Mesenchymal stem cell (in vitro differentiated cells and primary cell): ENCODE data around the gene SLC4A11.

Experiments used
- DNase-seq: peaks from one replicate; pipeline ENCODE4 v3.0.0-alpha.2; 2013
- H2AFZ ChIP-seq: one replicate; pipeline ENCODE4 v1.6.1; 2013; ENCODE audit warnings: low read depth, mild to moderate bottlenecking, control low read depth, inconsistent platforms, low read length, moderate library complexity
- H2AK5ac ChIP-seq: 2 replicates; pipeline ENCODE4 v1.6.1; 2013; ENCODE audit warnings: low read length, moderate library complexity, mild to moderate bottlenecking, inconsistent platforms; ENCODE audit not compliant: severe bottlenecking
- H2BK120ac ChIP-seq: one replicate; pipeline ENCODE4 v1.6.1; 2013; ENCODE audit warnings: low read depth, mild to moderate bottlenecking, inconsistent platforms, low read length, moderate library complexity
- H2BK12ac ChIP-seq, 2 experiments: one replicate each; pipeline ENCODE4 v1.6.1; 2013; ENCODE audit warnings: inconsistent platforms in 2 of 2, low read length in 2 of 2, mild to moderate bottlenecking in 2 of 2, moderate library complexity in 2 of 2, control low read depth in 1 of 2
- H2BK15ac ChIP-seq: one replicate; pipeline ENCODE4 v1.6.1; 2013; ENCODE audit warnings: mild to moderate bottlenecking, low read depth, inconsistent platforms; ENCODE audit not compliant: poor library complexity, severe bottlenecking
- H2BK5ac ChIP-seq: 2 replicates; pipeline ENCODE4 v1.6.1; 2013; ENCODE audit warnings: low read depth, mild to moderate bottlenecking, low read length, control low read depth, inconsistent platforms; ENCODE audit not compliant: poor library complexity, severe bottlenecking
- H3K14ac ChIP-seq, 2 experiments: one replicate each; pipeline ENCODE4 v1.6.1; 2013; ENCODE audit warnings: inconsistent platforms in 2 of 2, low read length in 2 of 2, control low read depth in 1 of 2, mild to moderate bottlenecking in 1 of 2, moderate library complexity in 1 of 2
- H3K18ac ChIP-seq, 2 experiments: one replicate each; pipeline ENCODE4 v1.6.1; 2013; ENCODE audit warnings: inconsistent platforms in 2 of 2, low read length in 2 of 2, control low read depth in 1 of 2, low read depth in 1 of 2, mild to moderate bottlenecking in 1 of 2
- H3K23ac ChIP-seq, 2 experiments: one replicate each; pipeline ENCODE4 v1.6.1; 2013; ENCODE audit warnings: inconsistent platforms in 2 of 2, low read length in 2 of 2, mild to moderate bottlenecking in 2 of 2, moderate library complexity in 2 of 2, control low read depth in 1 of 2
- H3K27ac ChIP-seq: 2 replicates; pipeline ENCODE4 v1.5.1; 2013; ENCODE audit warnings: mild to moderate bottlenecking, moderate library complexity, low read length, control low read depth, inconsistent platforms; ENCODE audit not compliant: poor library complexity, severe bottlenecking
- H3K27me3 ChIP-seq, 2 experiments: 2 replicates each; pipeline versions ENCODE4 v1.6.1 to v1.7.0; 2013; ENCODE audit warnings: low read length in 2 of 2, mild to moderate bottlenecking in 2 of 2, moderate library complexity in 2 of 2, control low read depth in 1 of 2, inconsistent platforms in 1 of 2; ENCODE audit not compliant: control insufficient read depth in 1 of 2, insufficient read depth in 1 of 2
- H3K36me3 ChIP-seq, 2 experiments: 2 replicates each; pipeline versions ENCODE4 v1.6.1 to v1.7.0; 2013; ENCODE audit warnings: low read length in 2 of 2, control low read depth in 1 of 2, inconsistent platforms in 1 of 2, low read depth in 1 of 2, mild to moderate bottlenecking in 1 of 2; ENCODE audit not compliant: insufficient read depth in 2 of 2, control insufficient read depth in 1 of 2
- H3K4ac ChIP-seq, 2 experiments: one replicate each; pipeline ENCODE4 v1.6.1; 2013; ENCODE audit warnings: inconsistent platforms in 2 of 2, low read length in 2 of 2, mild to moderate bottlenecking in 2 of 2, moderate library complexity in 2 of 2, control low read depth in 1 of 2, low read depth in 1 of 2
- H3K4me1 ChIP-seq: 2 replicates; pipeline ENCODE4 v1.6.1; 2013; ENCODE audit warnings: low read depth, low read length, control low read depth; ENCODE audit not compliant: control insufficient read depth, insufficient read depth
- H3K4me2 ChIP-seq: 2 replicates; pipeline ENCODE4 v1.6.1; 2013; ENCODE audit warnings: low read length, mild to moderate bottlenecking, inconsistent platforms; ENCODE audit not compliant: poor library complexity, severe bottlenecking
- H3K4me3 ChIP-seq, 2 experiments: 2 replicates each; pipeline versions ENCODE4 v1.5.1 to v1.7.0; 2013; ENCODE audit warnings: low read length in 2 of 2, mild to moderate bottlenecking in 2 of 2, control low read depth in 1 of 2, low read depth in 1 of 2; ENCODE audit not compliant: insufficient read depth in 1 of 2
- H3K79me1 ChIP-seq: replicated peaks from 2 replicates; pipeline ENCODE4 v1.6.1; 2013; ENCODE audit warnings: mild to moderate bottlenecking, control low read depth, low read length, inconsistent platforms; ENCODE audit not compliant: poor library complexity, severe bottlenecking
- H3K9ac ChIP-seq: 2 replicates; pipeline ENCODE4 v1.7.0; 2013; ENCODE audit warnings: mild to moderate bottlenecking, low read length, moderate library complexity
- H3K9me3 ChIP-seq: 2 replicates; pipeline ENCODE4 v1.7.0; 2013; ENCODE audit warnings: mild to moderate bottlenecking, low read length; ENCODE audit not compliant: control insufficient read depth
- H4K8ac ChIP-seq: one replicate; pipeline ENCODE4 v1.6.1; 2013; ENCODE audit warnings: inconsistent platforms, mild to moderate bottlenecking, low read length, moderate library complexity
- H4K91ac ChIP-seq: one replicate; pipeline ENCODE4 v1.6.1; 2013; ENCODE audit warnings: mild to moderate bottlenecking, low read length, inconsistent platforms
- WGBS: methylation state at CpG from one replicate; pipeline ENCODE4 v1.1.7; 2013; ENCODE audit warnings: mixed read lengths; 5-methylcytosine and 5-hydroxymethylcytosine counted together

The SLC4A11 gene

GRCh38 chr20:3192226-3193015, 46.6 kb downstream of the SLC4A11 start:
- Histone ChIP-seq H3K36me3 (peaks cover 70 to 84% of the 10 kb centered on the region in 2 experiments), H4K8ac (no peak overlapping the region), H2BK15ac (no peak overlapping the region), H3K23ac (no peak overlapping the region), H2AK5ac (no peak overlapping the region), H3K14ac (no peak overlapping the region), H2AFZ (no peak overlapping the region), H3K27ac (no peak overlapping the region), H3K9ac (no peak overlapping the region), H2BK12ac (no peak overlapping the region), H3K18ac (no peak overlapping the region), H3K4me3 (no peak overlapping the region), H3K4ac (no peak overlapping the region), H4K91ac (no peak overlapping the region), H3K4me2 (no peak overlapping the region), H2BK5ac (no peak overlapping the region), H3K79me1 (peaks cover 16% of the 10 kb centered on the region), H3K27me3 (no peaks in the 10 kb centered on the region), H3K9me3 (no peaks in the 10 kb centered on the region), H2BK120ac (no peak overlapping the region), H3K4me1 (no peaks in the 10 kb centered on the region)
- no peak for DNase-seq
- 98% methylated on average over 18 of the region's 18 CpGs for WGBS

GRCh38 chr20:3190681-3191111, 48.3 kb downstream of the SLC4A11 start:
- no peak overlapping the region for H3K4me3 ChIP-seq
- H2BK12ac ChIP-seq, result no peak overlapping the region
- no peak overlapping the region for H2BK120ac ChIP-seq
- H2BK15ac ChIP-seq, result no peak overlapping the region
- peaks cover 10% of the 10 kb centered on the region for H3K79me1 ChIP-seq
- H4K91ac ChIP-seq, result no peak overlapping the region
- H3K9ac ChIP-seq, result no peak overlapping the region
- H3K18ac ChIP-seq, result no peak overlapping the region
- H2AK5ac ChIP-seq, result no peak overlapping the region
- no peak overlapping the region for H4K8ac ChIP-seq
- H3K9me3 ChIP-seq, result no peaks in the 10 kb centered on the region
- no peak overlapping the region for H2BK5ac ChIP-seq
- DNase-seq, result no peak
- H3K36me3 ChIP-seq, result peaks cover 65 to 70% of the 10 kb centered on the region in 2 experiments
- H3K14ac ChIP-seq, result no peak overlapping the region
- no peaks in the 10 kb centered on the region for H3K4me1 ChIP-seq
- H3K27ac ChIP-seq, result no peak overlapping the region
- WGBS, result 94% methylated on average over 14 of the region's 14 CpGs
- no peak overlapping the region for H3K4ac ChIP-seq
- H3K4me2 ChIP-seq, result no peak overlapping the region
- no peak overlapping the region for H3K23ac ChIP-seq
- H2AFZ ChIP-seq, result no peak overlapping the region
- H3K27me3 ChIP-seq, result no peaks in the 10 kb centered on the region

- H2AFZ ChIP-seq, result no peak overlapping the region
- no peak for DNase-seq
- H3K27ac ChIP-seq, result no peak overlapping the region
- H2BK5ac ChIP-seq, result no peak overlapping the region
- no peak overlapping the region for H2AK5ac ChIP-seq
- H3K4me2 ChIP-seq, result no peak overlapping the region
- H4K91ac ChIP-seq, result no peak overlapping the region
- 90% methylated on average over 4 of the region's 4 CpGs for WGBS
- H3K79me1 ChIP-seq, result peaks cover 5% of the 10 kb centered on the region
- H3K9me3 ChIP-seq, result no peaks in the 10 kb centered on the region
- H2BK120ac ChIP-seq, result no peak overlapping the region
- H3K23ac ChIP-seq, result no peak overlapping the region
- H3K14ac ChIP-seq, result no peak overlapping the region
- no peak overlapping the region for H3K4me3 ChIP-seq
- no peak overlapping the region for H4K8ac ChIP-seq
- H3K27me3 ChIP-seq, result no peaks in the 10 kb centered on the region
- H3K9ac ChIP-seq, result no peak overlapping the region
- no peak overlapping the region for H2BK15ac ChIP-seq
- no peak overlapping the region for H3K4ac ChIP-seq
- H3K4me1 ChIP-seq, result no peaks in the 10 kb centered on the region
- peaks cover 55 to 59% of the 10 kb centered on the region in 2 experiments for H3K36me3 ChIP-seq
- no peak overlapping the region for H2BK12ac ChIP-seq
- H3K18ac ChIP-seq, result no peak overlapping the region
Measured at GRCh38 chr20:3189561-3190131, 49.3 kb downstream of the SLC4A11 start.

- Histone ChIP-seq H3K79me1 (peaks cover 5% of the 10 kb centered on the region), H2AFZ (no peak overlapping the region), H2BK12ac (no peak overlapping the region), H2BK5ac (no peak overlapping the region), H2BK15ac (no peak overlapping the region), H3K27ac (no peak overlapping the region), H3K14ac (no peak overlapping the region), H4K91ac (no peak overlapping the region), H2BK120ac (no peak overlapping the region), H3K23ac (no peak overlapping the region), H3K18ac (no peak overlapping the region), H3K4me1 (no peaks in the 10 kb centered on the region), H3K4me3 (no peak overlapping the region), H3K9ac (no peak overlapping the region), H3K27me3 (no peaks in the 10 kb centered on the region), H2AK5ac (no peak overlapping the region), H3K36me3 (peaks cover 47 to 52% of the 10 kb centered on the region in 2 experiments), H3K4me2 (no peak overlapping the region), H3K9me3 (no peaks in the 10 kb centered on the region), H3K4ac (no peak overlapping the region), H4K8ac (no peak overlapping the region)
- 95% methylated on average over 3 of the region's 3 CpGs for WGBS
- DNase-seq, result no peak
Measured at GRCh38 chr20:3188823-3189413, 50.1 kb downstream of the SLC4A11 start.
